Liver (tissue), 9 donors: ENCODE results near the gene SHC1. TPM values are rescaled to one million over a fixed set of nuclear protein-coding genes. Genes with fewer than 3 reads are reported as not detected.

Experiments used
- DNase-seq: peaks from one replicate; pipeline ENCODE4 v3.0.0-alpha.2; 2017; ENCODE audit warnings: low spot score
- H3K27ac ChIP-seq, 2 donors: one replicate each; pipeline ENCODE4 v1.7.0; 2013; ENCODE audit warnings: inconsistent platforms in 2 of 2, low read length in 2 of 2, control low read depth in 1 of 2, low read depth in 1 of 2, mild to moderate bottlenecking in 1 of 2
- H3K27me3 ChIP-seq, 4 donors: one replicate each; pipeline versions ENCODE4 v1.6.1 to v1.7.0; 2013; ENCODE audit warnings: low read length in 3 of 4, inconsistent platforms in 1 of 4, mild to moderate bottlenecking in 1 of 4, moderate library complexity in 1 of 4; ENCODE audit not compliant: control insufficient read depth in 4 of 4, insufficient read depth in 4 of 4
- H3K36me3 ChIP-seq, 4 donors: one replicate each; pipeline versions ENCODE4 v1.6.1 to v1.7.0; 2013; ENCODE audit warnings: low read length in 3 of 4, mild to moderate bottlenecking in 3 of 4, low read depth in 1 of 4, moderate library complexity in 1 of 4; ENCODE audit not compliant: control insufficient read depth in 4 of 4, insufficient read depth in 3 of 4
- H3K4me1 ChIP-seq, 4 donors: one replicate each; pipeline versions ENCODE4 v1.6.1 to v1.7.0; 2013; ENCODE audit warnings: low read length in 3 of 4, mild to moderate bottlenecking in 3 of 4, moderate library complexity in 1 of 4; ENCODE audit not compliant: control insufficient read depth in 4 of 4, insufficient read depth in 4 of 4
- H3K4me3 ChIP-seq, 3 donors: one replicate each; pipeline versions ENCODE4 v1.6.1 to v1.7.0; 2013; ENCODE audit warnings: low read length in 3 of 3, control low read depth in 1 of 3, low read depth in 1 of 3, mild to moderate bottlenecking in 1 of 3
- H3K9ac ChIP-seq, 2 donors: one replicate each; pipeline ENCODE4 v1.7.0; 2013; ENCODE audit warnings: low read length in 2 of 2, mild to moderate bottlenecking in 2 of 2, moderate library complexity in 2 of 2, control low read depth in 1 of 2, low read depth in 1 of 2
- H3K9me3 ChIP-seq, 4 donors: one replicate each; pipeline versions ENCODE4 v1.6.1 to v1.7.0; 2013; ENCODE audit warnings: low read length in 3 of 4; ENCODE audit not compliant: control insufficient read depth in 4 of 4
- CTCF ChIP-seq: fragments of 150-350 bp; IDR thresholded peaks from 2 replicates; pipeline ENCODE4 v1.5.1; 2017; ENCODE audit warnings: improper control_type of control experiment, low read depth, low read length; ENCODE audit not compliant: missing input control
- EGR1 ChIP-seq, 2 donors: IDR thresholded peaks; 2 replicates each; pipeline ENCODE4 v1.6.1; 2016 to 2018; ENCODE audit warnings: antibody characterized with exemption in 2 of 2, low read depth in 2 of 2
- FOXA1 ChIP-seq: IDR thresholded peaks from 2 replicates; pipeline ENCODE4 v1.6.1; 2016; ENCODE audit warnings: antibody characterized with exemption
- FOXA2 ChIP-seq: IDR thresholded peaks from 2 replicates; pipeline ENCODE4 v1.6.1; 2016; ENCODE audit warnings: antibody characterized with exemption
- HNF4A ChIP-seq, 2 donors: conservative IDR thresholded peaks; 2 replicates each; pipeline ENCODE4 v1.6.1; 2016; ENCODE audit warnings: antibody characterized with exemption in 2 of 2, mild to moderate bottlenecking in 2 of 2
- HNF4G ChIP-seq: IDR thresholded peaks from 2 replicates; pipeline ENCODE4 v1.6.1; 2016; ENCODE audit warnings: antibody characterized with exemption
- JUND ChIP-seq, 2 donors: IDR thresholded peaks; 2 replicates each; pipeline ENCODE4 v1.6.1; 2016; ENCODE audit warnings: antibody characterized with exemption in 2 of 2
- MAX ChIP-seq: IDR thresholded peaks from 2 replicates; pipeline ENCODE4 v1.6.1; 2016; ENCODE audit warnings: antibody characterized with exemption
- NR2F2 ChIP-seq: IDR thresholded peaks from 2 replicates; pipeline ENCODE4 v1.6.1; 2016; ENCODE audit warnings: antibody characterized with exemption
- RAD21 ChIP-seq, 2 donors: IDR thresholded peaks; 2 replicates each; pipeline ENCODE4 v1.6.1; 2016; ENCODE audit warnings: antibody characterized with exemption in 2 of 2, mild to moderate bottlenecking in 2 of 2
- REST ChIP-seq: IDR thresholded peaks from 2 replicates; pipeline ENCODE4 v1.6.1; 2016; ENCODE audit warnings: antibody characterized with exemption, mild to moderate bottlenecking
- RXRA ChIP-seq, 2 donors: IDR thresholded peaks; 2 replicates each; pipeline ENCODE4 v1.6.1; 2017 to 2018; ENCODE audit warnings: antibody characterized with exemption in 2 of 2, mild to moderate bottlenecking in 1 of 2
- SP1 ChIP-seq: IDR thresholded peaks from 2 replicates; pipeline ENCODE4 v1.6.1; 2018; ENCODE audit warnings: antibody characterized with exemption, mild to moderate bottlenecking
- TAF1 ChIP-seq: conservative IDR thresholded peaks from 2 replicates; pipeline ENCODE4 v1.6.1; 2016; ENCODE audit warnings: antibody characterized with exemption, mild to moderate bottlenecking
- YY1 ChIP-seq: IDR thresholded peaks from 2 replicates; pipeline ENCODE4 v1.6.1; 2016; ENCODE audit warnings: antibody characterized with exemption, mild to moderate bottlenecking
- ZBTB33 ChIP-seq: IDR thresholded peaks from 2 replicates; pipeline ENCODE4 v1.6.1; 2016; ENCODE audit warnings: antibody characterized with exemption
- WGBS: extraction: QIAGEN DNeasy Blood & Tissue Kit; methylation state at CpG from one replicate; pipeline ENCODE4 v1.1.7; 2013; 5-methylcytosine and 5-hydroxymethylcytosine counted together
- polyA plus RNA-seq, 2 donors: library from polyadenylated mRNA; stranded (reverse) in 1 of 2; unstranded in 1 of 2; fragments of 200-250 nt in 1 of 2; fragments of >200 nt in 1 of 2; fragmentation: Nextera tagmentation in 1 of 2; extraction: Ambion mirVana in 1 of 2; gene quantifications; one replicate each; pipeline versions ENCODE4 v1.2.1 to v1.2.3, GENCODE V29; 2013 to 2015
- total RNA-seq, 2 donors: library from RNA; depleted of rRNA; stranded (reverse); fragments of >200 nt; gene quantifications; one replicate each; pipeline ENCODE4 v1.2.3, GENCODE V29; 2014
- donor health status: healthy.
- donor health status: healthy.
- donor health status: healthy.
- donor health status: healthy.
- donor health status: healthy.

Gene SHC1
- total and polyA plus RNA-seq, 4 donors: 27.2 to 65.5 (median 58.0) TPM

GRCh38 chr1:154963643-154964042 lies 6.9 kb downstream of the SHC1 start:
- Histone ChIP-seq H3K27me3 (no peaks in the 10 kb centered on the region), H3K9me3 (no peaks in the 10 kb centered on the region), H3K4me1 (peaks cover 0 to 41% (median 24%) of the 10 kb centered on the region in 4 donors), H3K27ac (no peak overlapping the region), H3K9ac (no peak overlapping the region), H3K4me3 (no peak overlapping the region), H3K36me3 (peaks cover 10 to 57% (median 34%) of the 10 kb centered on the region in 4 donors)
- TF ChIP-seq TAF1: no peak
- TF ChIP-seq YY1: no peak
- TF ChIP-seq HNF4G: no peak
- no peak for TF ChIP-seq HNF4A (conservative IDR thresholded peaks at IDR 0.05)
- TF ChIP-seq MAX: no peak
- no peak for TF ChIP-seq REST
- no peak for TF ChIP-seq ZBTB33
- no peak for TF ChIP-seq JUND (IDR thresholded peaks at IDR 0.05)
- TF ChIP-seq RAD21 (IDR thresholded peaks at IDR 0.05): no peak
- no peak for TF ChIP-seq FOXA1
- TF ChIP-seq NR2F2: no peak
- TF ChIP-seq FOXA2: no peak
- 88% methylated on average over 8 of the region's 8 CpGs for WGBS
- no peak for DNase-seq

- TF ChIP-seq EGR1 (IDR thresholded peaks at IDR 0.05; ENCODE audit: low read depth in 2 of 2) (no peak), JUND (IDR thresholded peaks at IDR 0.05) (no peak), HNF4A (conservative IDR thresholded peaks at IDR 0.05) (no peak), CTCF (no peak), REST (no peak), YY1 (no peak), RXRA (IDR thresholded peaks at IDR 0.05) (no peak), SP1 (no peak), TAF1 (no peak)
- peaks cover 0 to 41% (median 24%) of the 10 kb centered on the region in 4 donors for H3K4me1 ChIP-seq
- H3K4me3 ChIP-seq: no peak overlapping the region
- no peak for DNase-seq
- no peaks in the 10 kb centered on the region for H3K27me3 ChIP-seq
- no peaks in the 10 kb centered on the region for H3K9me3 ChIP-seq
- peaks cover 8 to 53% (median 32%) of the 10 kb centered on the region in 4 donors for H3K36me3 ChIP-seq
- no peak overlapping the region for H3K9ac ChIP-seq
- H3K27ac ChIP-seq: peak overlapping the region in 1 of 2 donors; percentile 97
- 80% methylated on average over 6 of the region's 6 CpGs for WGBS
Observed at GRCh38 chr1:154962795-154963330, 7.7 kb downstream of the SHC1 start.
